Measurements from ENCODE around the gene ABR. TPM values are rescaled to one million over a fixed set of nuclear protein-coding genes. Genes with fewer than 3 reads are reported as not detected.
"Not testable (repeated sequence)": the region's sequence is repeated elsewhere in the genome, so short reads cannot be mapped to it uniquely, and the experiment has no call there.

The ABR gene
- total RNA-seq, 4 donors from 2014 or later = 35.4 to 192 (median 138) TPM

- peak within 1 kb of the TSS; percentile 83 to 91 for H3K4me3 ChIP-seq
- peak; percentile 89 to 92 for DNase-seq
- peaks cover 7 to 11% of the 10 kb centered on the region in 2 donors for H3K4me1 ChIP-seq
- H3K36me3 ChIP-seq = no peaks in the 10 kb centered on the region
- H3K27me3 ChIP-seq = no peaks in the 10 kb centered on the region
- TF ChIP-seq, protein P1, sequence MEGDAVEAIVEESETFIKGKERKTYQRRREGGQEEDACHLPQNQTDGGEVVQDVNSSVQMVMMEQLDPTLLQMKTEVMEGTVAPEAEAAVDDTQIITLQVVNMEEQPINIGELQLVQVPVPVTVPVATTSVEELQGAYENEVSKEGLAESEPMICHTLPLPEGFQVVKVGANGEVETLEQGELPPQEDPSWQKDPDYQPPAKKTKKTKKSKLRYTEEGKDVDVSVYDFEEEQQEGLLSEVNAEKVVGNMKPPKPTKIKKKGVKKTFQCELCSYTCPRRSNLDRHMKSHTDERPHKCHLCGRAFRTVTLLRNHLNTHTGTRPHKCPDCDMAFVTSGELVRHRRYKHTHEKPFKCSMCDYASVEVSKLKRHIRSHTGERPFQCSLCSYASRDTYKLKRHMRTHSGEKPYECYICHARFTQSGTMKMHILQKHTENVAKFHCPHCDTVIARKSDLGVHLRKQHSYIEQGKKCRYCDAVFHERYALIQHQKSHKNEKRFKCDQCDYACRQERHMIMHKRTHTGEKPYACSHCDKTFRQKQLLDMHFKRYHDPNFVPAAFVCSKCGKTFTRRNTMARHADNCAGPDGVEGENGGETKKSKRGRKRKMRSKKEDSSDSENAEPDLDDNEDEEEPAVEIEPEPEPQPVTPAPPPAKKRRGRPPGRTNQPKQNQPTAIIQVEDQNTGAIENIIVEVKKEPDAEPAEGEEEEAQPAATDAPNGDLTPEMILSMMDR (IDR thresholded peaks at IDR 0.05) = peak; percentile 88 to 99 (median 95)
- TF ChIP-seq POLR2A (IDR thresholded peaks at IDR 0.05) = peak in 1 of 2 donors; percentile 73
- peak within 1 kb of the TSS; percentile 89 to 94 for H3K27ac ChIP-seq
- no peaks in the 10 kb centered on the region for H3K9me3 ChIP-seq
- intact Hi-C loops (cut with DNase I; ENCODE audit: low total_unique reads) = no loop called here
Observed at GRCh38 chr17:996554-997344, 183.0 kb downstream of the ABR start, which contains the start of gene TIMM22. Gene TIMM22 (plus strand): TSS chr17:997129. CDS start chr17:997143, 14 bp downstream.

- peaks cover 7 to 11% of the 10 kb centered on the region in 2 donors for H3K4me1 ChIP-seq
- H3K4me3 ChIP-seq; H3K36me3 ChIP-seq; H3K9me3 ChIP-seq; DNase-seq; H3K27ac ChIP-seq; intact Hi-C loops (cut with DNase I; ENCODE audit: low total_unique reads); H3K27me3 ChIP-seq: not testable (repeated sequence)
Observed at GRCh38 chr17:995324-995723, 184.5 kb downstream of the ABR start.

- Histone ChIP-seq H3K4me3 (no peak overlapping the region), H3K27ac (no peak overlapping the region), H3K27me3 (no peaks in the 10 kb centered on the region), H3K36me3 (no peaks in the 10 kb centered on the region), H3K9me3 (no peaks in the 10 kb centered on the region), H3K4me1 (peaks cover 4 to 6% of the 10 kb centered on the region in 2 donors)
- intact Hi-C loops (cut with DNase I; ENCODE audit: low total_unique reads) = no loop called here
- TF ChIP-seq, protein P1 (IDR thresholded peaks at IDR 0.05) = no peak
- no peak for TF ChIP-seq POLR2A (IDR thresholded peaks at IDR 0.05)
- DNase-seq = no peak
Observed at GRCh38 chr17:992933-993332, 186.8 kb downstream of the ABR start.

- H3K4me1 ChIP-seq = no peaks in the 10 kb centered on the region
- no peaks in the 10 kb centered on the region for H3K9me3 ChIP-seq
- no peak overlapping the region for H3K27ac ChIP-seq
- H3K4me3 ChIP-seq = no peak overlapping the region
- no peaks in the 10 kb centered on the region for H3K27me3 ChIP-seq
- no peaks in the 10 kb centered on the region for H3K36me3 ChIP-seq
- TF ChIP-seq, protein P1 (IDR thresholded peaks at IDR 0.05) = no peak
- no peak for TF ChIP-seq POLR2A (IDR thresholded peaks at IDR 0.05)
- intact Hi-C loops (cut with DNase I; ENCODE audit: low total_unique reads) = no loop called here
- no peak for DNase-seq
Observed at GRCh38 chr17:988561-988960, 191.2 kb downstream of the ABR start.

DNA sequence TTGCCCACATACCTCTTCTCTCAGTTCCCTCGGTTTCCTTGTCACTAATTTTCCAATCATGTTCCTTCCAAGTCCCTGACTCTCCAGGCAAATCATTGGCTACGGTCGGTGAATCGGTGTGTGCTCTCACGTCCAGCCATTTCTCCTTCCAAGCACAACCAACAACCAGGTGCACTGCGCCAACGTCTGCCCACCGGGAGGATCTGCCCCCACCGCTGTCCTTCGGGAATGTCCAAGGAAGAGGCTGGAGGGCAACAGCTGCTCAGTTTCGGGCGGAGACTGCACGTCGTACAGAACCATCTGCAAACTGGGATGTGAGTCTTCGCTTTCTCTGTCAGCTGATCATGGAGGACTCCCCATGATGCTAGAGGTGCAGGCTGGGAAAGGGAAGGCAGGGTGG lies 191.8 kb downstream of the ABR start:
- H3K9me3 ChIP-seq = no peaks in the 10 kb centered on the region
- no peak for TF ChIP-seq POLR2A (IDR thresholded peaks at IDR 0.05)
- TF ChIP-seq, protein P1 (IDR thresholded peaks at IDR 0.05) = no peak
- no peak for DNase-seq
- no peaks in the 10 kb centered on the region for H3K27me3 ChIP-seq
- H3K4me1 ChIP-seq = no peaks in the 10 kb centered on the region
- no peak overlapping the region for H3K4me3 ChIP-seq
- H3K36me3 ChIP-seq = no peaks in the 10 kb centered on the region
- intact Hi-C loops (cut with DNase I; ENCODE audit: low total_unique reads) = no loop called here
- no peak overlapping the region for H3K27ac ChIP-seq
